H9 (cell line): ENCODE measurements around the gene TMED6. TPM values are rescaled to one million over a fixed set of nuclear protein-coding genes. Genes with fewer than 3 reads are reported as not detected.

Source experiments
- DNase-seq: peaks from one replicate; pipeline ENCODE4 v3.0.0-alpha.2; 2017
- H2AFZ ChIP-seq: one replicate; pipeline ENCODE4 v1.6.1; 2013; ENCODE audit warnings: mild to moderate bottlenecking, low read length, control low read depth, moderate library complexity
- H2AK5ac ChIP-seq: 2 replicates; pipeline ENCODE4 v1.6.1; 2013; ENCODE audit warnings: low read length, control low read depth, mixed read lengths; ENCODE audit not compliant: insufficient read length
- H2BK120ac ChIP-seq: one replicate; pipeline ENCODE4 v1.6.1; 2013; ENCODE audit warnings: low read depth, mild to moderate bottlenecking, low read length, control low read depth, inconsistent platforms; ENCODE audit not compliant: poor library complexity, severe bottlenecking
- H2BK12ac ChIP-seq: 2 replicates; pipeline ENCODE4 v1.6.1; 2013; ENCODE audit warnings: low read length, control low read depth, mixed read lengths, low read depth; ENCODE audit not compliant: insufficient read length
- H2BK15ac ChIP-seq: 2 replicates; pipeline ENCODE4 v1.6.1; 2013; ENCODE audit warnings: low read depth, low read length, control low read depth
- H2BK20ac ChIP-seq: one replicate; pipeline ENCODE4 v1.6.1; 2013; ENCODE audit warnings: low read depth, mild to moderate bottlenecking, low read length, control low read depth, inconsistent platforms; ENCODE audit not compliant: poor library complexity, severe bottlenecking
- H2BK5ac ChIP-seq: 2 replicates; pipeline ENCODE4 v1.6.1; 2013; ENCODE audit warnings: low read length, control low read depth, mixed read lengths; ENCODE audit not compliant: insufficient read length
- H3K14ac ChIP-seq: 2 replicates; pipeline ENCODE4 v1.6.1; 2013; ENCODE audit warnings: low read length, control low read depth; ENCODE audit not compliant: insufficient read depth
- H3K18ac ChIP-seq: 2 replicates; pipeline ENCODE4 v1.6.1; 2013; ENCODE audit warnings: low read depth, mild to moderate bottlenecking, mixed read lengths, low read length, control low read depth; ENCODE audit not compliant: insufficient read length
- H3K23ac ChIP-seq: 2 replicates; pipeline ENCODE4 v1.6.1; 2013; ENCODE audit warnings: low read length, control low read depth, mixed read lengths, low read depth; ENCODE audit not compliant: insufficient read length
- H3K23me2 ChIP-seq: 2 replicates; pipeline ENCODE4 v1.6.1; 2013; ENCODE audit warnings: low read depth, mild to moderate bottlenecking, mixed read lengths, low read length, control low read depth; ENCODE audit not compliant: insufficient read length, poor library complexity, severe bottlenecking
- H3K27ac ChIP-seq: 2 replicates; pipeline ENCODE4 v1.5.1; 2013; ENCODE audit warnings: low read length, control low read depth, mixed read lengths, low read depth; ENCODE audit not compliant: insufficient read length
- H3K27me3 ChIP-seq: 2 replicates; pipeline ENCODE4 v1.6.1; 2013; ENCODE audit warnings: low read length, control low read depth, inconsistent platforms; ENCODE audit not compliant: insufficient read depth
- H3K4ac ChIP-seq: 2 replicates; pipeline ENCODE4 v1.6.1; 2013; ENCODE audit warnings: low read depth, mild to moderate bottlenecking, control low read depth, inconsistent platforms, low read length, moderate library complexity
- H3K4me1 ChIP-seq: 2 replicates; pipeline ENCODE4 v1.6.1; 2013; ENCODE audit warnings: low read length, control low read depth, inconsistent platforms; ENCODE audit not compliant: insufficient read depth
- H3K4me2 ChIP-seq: 2 replicates; pipeline ENCODE4 v1.6.1; 2013; ENCODE audit warnings: low read length, control low read depth, mixed read lengths; ENCODE audit not compliant: insufficient read length, insufficient read depth
- H3K56ac ChIP-seq: 2 replicates; pipeline ENCODE4 v1.6.1; 2013; ENCODE audit warnings: low read depth, mild to moderate bottlenecking, mixed read lengths, low read length, control low read depth; ENCODE audit not compliant: insufficient read length
- H3K79me1 ChIP-seq: 2 replicates; pipeline ENCODE4 v1.6.1; 2013; ENCODE audit warnings: low read depth, mild to moderate bottlenecking, moderate library complexity, low read length, control low read depth, inconsistent platforms; ENCODE audit not compliant: insufficient read depth, poor library complexity, severe bottlenecking
- H3K79me2 ChIP-seq: 2 replicates; pipeline ENCODE4 v1.6.1; 2013; ENCODE audit warnings: low read length, control low read depth, inconsistent platforms; ENCODE audit not compliant: insufficient read depth
- H3K9ac ChIP-seq: 2 replicates; pipeline ENCODE4 v1.6.1; 2013; ENCODE audit warnings: low read length, control low read depth, mixed read lengths; ENCODE audit not compliant: insufficient read length; ENCODE audit errors: extremely low read depth
- H3K9me3 ChIP-seq: one replicate; pipeline ENCODE4 v1.6.1; 2013; ENCODE audit warnings: low read depth, low read length, inconsistent platforms; ENCODE audit not compliant: control insufficient read depth
- H3T11ph ChIP-seq: one replicate; pipeline ENCODE4 v1.6.1; 2013; ENCODE audit warnings: mild to moderate bottlenecking, low read length, control low read depth, inconsistent platforms
- H4K20me1 ChIP-seq: one replicate; pipeline ENCODE4 v1.6.1; 2013; ENCODE audit not compliant: control insufficient read depth, insufficient read length, insufficient read depth
- H4K5ac ChIP-seq: 2 replicates; pipeline ENCODE4 v1.6.1; 2013; ENCODE audit warnings: low read depth, mild to moderate bottlenecking, mixed read lengths, low read length, control low read depth; ENCODE audit not compliant: insufficient read length
- H4K8ac ChIP-seq: replicated peaks from 2 replicates; pipeline ENCODE4 v1.6.1; 2013; ENCODE audit warnings: low read length, control low read depth, mixed read lengths, low read depth; ENCODE audit not compliant: insufficient read length
- H4K91ac ChIP-seq: 2 replicates; pipeline ENCODE4 v1.6.1; 2013; ENCODE audit warnings: low read depth, mild to moderate bottlenecking, moderate library complexity, mixed read lengths, low read length, control low read depth; ENCODE audit not compliant: insufficient read length
- H3K27ac Mint-ChIP-seq, 3 experiments: 2 replicates in 2 of 3; 3 replicates in 1 of 3; pipeline ENCODE4 v1.8.0; 2020 to 2021; ENCODE audit warnings: mixed read lengths in 3 of 3, mild to moderate bottlenecking in 1 of 3, moderate library complexity in 1 of 3
- H3K27me3 Mint-ChIP-seq: 2 replicates; pipeline ENCODE4 v1.8.0; 2021; ENCODE audit warnings: low read depth, mild to moderate bottlenecking, moderate library complexity, mixed read lengths
- H3K36me3 Mint-ChIP-seq, 3 experiments: 2 replicates in 2 of 3; 3 replicates in 1 of 3; pipeline ENCODE4 v1.8.0; 2020 to 2021; ENCODE audit warnings: low read depth in 3 of 3, mixed read lengths in 3 of 3; ENCODE audit not compliant: insufficient read depth in 1 of 3
- H3K4me1 Mint-ChIP-seq, 2 experiments: 2 replicates each; pipeline ENCODE4 v1.8.0; 2020; ENCODE audit warnings: mixed read lengths in 2 of 2
- H3K4me3 Mint-ChIP-seq, 2 experiments: 2 replicates in 1 of 2; 3 replicates in 1 of 2; pipeline ENCODE4 v1.8.0; 2020 to 2021; ENCODE audit warnings: mild to moderate bottlenecking in 2 of 2, mixed read lengths in 2 of 2, moderate library complexity in 1 of 2
- H3K9me3 Mint-ChIP-seq, 2 experiments: 2 replicates in 1 of 2; 3 replicates in 1 of 2; pipeline ENCODE4 v1.8.0; 2020; ENCODE audit warnings: mild to moderate bottlenecking in 2 of 2, mixed read lengths in 2 of 2, moderate library complexity in 1 of 2
- WGBS: extraction: QIAGEN DNeasy Blood & Tissue Kit; methylation state at CpG from one replicate; pipeline ENCODE4 v1.1.7; 2013; ENCODE audit warnings: missing lambda C conversion rate, low lambda C conversion rate, mixed read lengths; ENCODE audit not compliant: insufficient read length; ENCODE audit errors: extremely low coverage; 5-methylcytosine and 5-hydroxymethylcytosine counted together
- total RNA-seq: library from RNA; stranded (reverse); gene quantifications from 2 replicates; pipeline ENCODE4 v1.2.1, GENCODE V29; 2021
- TF ChIP-seq, protein P1 (sequence below): fragments of 200-600 bp; sonication (generic); conservative IDR thresholded peaks from 3 replicates; pipeline ENCODE4 v1.8.0; 2021; ENCODE audit warnings: antibody characterized with exemption, mild to moderate bottlenecking

The TMED6 gene
- total RNA-seq, 1 experiment from 2014 or later = 0.31 TPM

DNA sequence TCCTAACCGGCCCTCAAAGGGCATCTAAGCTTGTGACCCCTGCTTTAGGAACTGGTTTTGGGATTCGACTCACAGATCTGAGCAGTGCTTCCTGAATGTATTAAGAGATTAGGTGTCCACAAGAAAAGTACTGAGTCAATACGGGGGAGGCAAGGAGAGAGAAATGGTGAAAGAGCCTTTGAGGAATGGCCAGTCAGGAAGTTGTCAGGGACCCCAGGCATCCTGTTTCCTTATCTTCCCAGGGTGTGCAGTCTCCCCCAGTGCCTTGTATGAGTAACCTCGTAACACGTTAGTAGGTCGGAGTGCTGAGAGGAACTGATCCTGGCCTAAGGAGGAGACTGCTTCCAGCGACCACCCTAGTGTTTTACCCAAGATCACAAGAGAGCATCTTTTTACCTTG lies 16.4 kb upstream of the TMED6 start:
- Histone ChIP-seq H4K91ac (no peak overlapping the region), H3K18ac (no peak overlapping the region), H2AFZ (no peak overlapping the region), H3K23me2 (no peaks in the 10 kb centered on the region), H2AK5ac (no peak overlapping the region), H3K9ac (no peak overlapping the region), H3K4me1 (no peaks in the 10 kb centered on the region), H3K56ac (no peak overlapping the region), H3T11ph (no peak overlapping the region), H4K5ac (no peak overlapping the region), H3K23ac (no peak overlapping the region), H2BK20ac (no peak overlapping the region), H3K27ac (no peak overlapping the region), H2BK15ac (no peak overlapping the region), H2BK120ac (no peak overlapping the region), H3K79me2 (no peaks in the 10 kb centered on the region), H2BK12ac (no peak overlapping the region), H3K27me3 (no peaks in the 10 kb centered on the region), H3K4ac (no peak overlapping the region), H3K9me3 (no peaks in the 10 kb centered on the region), H3K4me2 (no peak overlapping the region), H3K14ac (no peak overlapping the region), H3K79me1 (no peaks in the 10 kb centered on the region), H4K20me1 (no peaks in the 10 kb centered on the region), H4K8ac (no peak overlapping the region), H2BK5ac (no peak overlapping the region)
- H3K4me1 Mint-ChIP-seq = no peaks in the 10 kb centered on the region
- no CpG with 5 or more reads among the region's 7 CpGs for WGBS
- TF ChIP-seq, protein P1, sequence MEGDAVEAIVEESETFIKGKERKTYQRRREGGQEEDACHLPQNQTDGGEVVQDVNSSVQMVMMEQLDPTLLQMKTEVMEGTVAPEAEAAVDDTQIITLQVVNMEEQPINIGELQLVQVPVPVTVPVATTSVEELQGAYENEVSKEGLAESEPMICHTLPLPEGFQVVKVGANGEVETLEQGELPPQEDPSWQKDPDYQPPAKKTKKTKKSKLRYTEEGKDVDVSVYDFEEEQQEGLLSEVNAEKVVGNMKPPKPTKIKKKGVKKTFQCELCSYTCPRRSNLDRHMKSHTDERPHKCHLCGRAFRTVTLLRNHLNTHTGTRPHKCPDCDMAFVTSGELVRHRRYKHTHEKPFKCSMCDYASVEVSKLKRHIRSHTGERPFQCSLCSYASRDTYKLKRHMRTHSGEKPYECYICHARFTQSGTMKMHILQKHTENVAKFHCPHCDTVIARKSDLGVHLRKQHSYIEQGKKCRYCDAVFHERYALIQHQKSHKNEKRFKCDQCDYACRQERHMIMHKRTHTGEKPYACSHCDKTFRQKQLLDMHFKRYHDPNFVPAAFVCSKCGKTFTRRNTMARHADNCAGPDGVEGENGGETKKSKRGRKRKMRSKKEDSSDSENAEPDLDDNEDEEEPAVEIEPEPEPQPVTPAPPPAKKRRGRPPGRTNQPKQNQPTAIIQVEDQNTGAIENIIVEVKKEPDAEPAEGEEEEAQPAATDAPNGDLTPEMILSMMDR = no peak
- no peak overlapping the region for H3K27ac Mint-ChIP-seq
- DNase-seq = no peak
- H3K4me3 Mint-ChIP-seq = no peak overlapping the region
- H3K36me3 Mint-ChIP-seq = peaks cover 31 to 73% (median 69%) of the 10 kb centered on the region in 3 experiments; a peak in 6 of 7 replicates
- no peaks in the 10 kb centered on the region for H3K27me3 Mint-ChIP-seq
- no peaks in the 10 kb centered on the region for H3K9me3 Mint-ChIP-seq
